GM18907 (cell line): ENCODE data around the gene SLC45A1.
"Not testable (repeated sequence)": the region's sequence is repeated elsewhere in the genome, so short reads cannot be mapped to it uniquely, and the experiment has no call there.

Source experiments
- ATAC-seq: cut with Tn5 transposase; IDR thresholded peaks from one replicate; pipeline ENCODE4 v1.9.1; 2021; ENCODE audit warnings: mild to moderate bottlenecking, moderate library complexity; ENCODE audit not compliant: unreplicated experiment

Gene SLC45A1

DNA sequence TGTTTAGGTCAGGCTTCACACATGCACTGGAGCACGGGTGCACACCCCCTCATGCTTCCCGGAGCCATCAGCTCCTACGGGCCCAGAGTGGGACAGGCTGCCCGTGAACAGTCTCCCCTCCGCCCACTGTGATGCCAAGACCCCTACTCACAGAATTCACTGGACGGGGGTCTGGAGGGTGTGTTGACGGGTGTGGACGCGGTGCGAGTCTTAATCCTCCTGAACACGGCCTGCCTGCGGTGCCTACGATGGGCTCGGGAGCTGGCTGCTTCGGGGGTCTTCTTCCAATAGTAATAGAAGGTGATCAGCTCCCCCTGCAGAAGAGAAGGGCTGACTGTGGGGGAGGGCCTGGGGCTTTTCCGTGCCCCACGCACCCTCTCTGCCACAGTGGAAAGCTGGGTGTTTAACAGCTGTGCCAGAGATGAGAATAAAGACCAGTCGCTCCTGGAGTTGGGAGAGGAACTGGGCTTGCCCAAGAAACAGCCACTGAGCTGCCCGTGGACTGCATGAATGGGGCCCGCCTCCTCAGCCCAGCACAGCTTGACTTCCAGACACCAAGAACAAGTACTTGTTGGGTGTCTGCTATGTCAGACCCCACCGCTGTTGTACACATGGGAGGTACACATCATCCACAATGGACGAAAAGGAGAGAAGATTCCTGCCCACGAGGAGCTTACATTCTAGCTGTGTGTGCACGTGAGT, 47.9 kb downstream of the SLC45A1 start:
- ATAC-seq: no peak

GRCh38 chr1:8367571-8368194, 49.8 kb downstream of the SLC45A1 start:
- ATAC-seq: no peak

DNA sequence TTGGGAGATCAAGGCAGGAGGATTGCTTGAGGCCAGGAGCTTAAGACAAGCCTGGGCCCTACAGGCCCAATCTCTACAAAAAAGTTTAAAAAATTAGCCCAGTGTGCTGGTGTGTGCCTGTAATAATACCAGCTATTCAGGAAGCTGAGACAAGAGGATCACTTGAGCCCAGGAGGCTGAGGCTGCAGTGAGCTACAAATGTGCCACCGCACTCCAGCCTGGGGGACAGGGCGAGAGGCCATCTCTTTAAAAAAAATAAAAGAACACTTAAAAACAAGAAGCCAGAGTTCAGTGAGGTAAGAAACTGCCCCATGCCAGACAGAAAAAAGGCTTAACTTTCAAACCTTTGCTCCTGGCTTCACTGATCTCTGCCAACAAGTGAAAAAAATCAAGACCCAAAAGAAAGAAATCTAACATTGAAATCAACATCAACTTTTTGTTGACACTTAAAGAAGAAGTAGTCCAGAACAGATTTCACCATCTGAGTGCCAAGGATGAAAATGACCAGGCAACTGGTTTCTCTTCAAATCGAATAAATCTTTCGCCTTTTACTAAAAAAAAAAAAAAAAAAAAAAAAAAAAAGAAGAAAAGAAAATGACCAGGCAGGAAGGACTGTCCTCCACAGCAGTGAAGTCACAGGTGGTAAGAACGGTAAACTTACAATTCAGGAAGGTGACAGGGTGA, 51.2 kb downstream of the SLC45A1 start:
- no peak for ATAC-seq

DNA sequence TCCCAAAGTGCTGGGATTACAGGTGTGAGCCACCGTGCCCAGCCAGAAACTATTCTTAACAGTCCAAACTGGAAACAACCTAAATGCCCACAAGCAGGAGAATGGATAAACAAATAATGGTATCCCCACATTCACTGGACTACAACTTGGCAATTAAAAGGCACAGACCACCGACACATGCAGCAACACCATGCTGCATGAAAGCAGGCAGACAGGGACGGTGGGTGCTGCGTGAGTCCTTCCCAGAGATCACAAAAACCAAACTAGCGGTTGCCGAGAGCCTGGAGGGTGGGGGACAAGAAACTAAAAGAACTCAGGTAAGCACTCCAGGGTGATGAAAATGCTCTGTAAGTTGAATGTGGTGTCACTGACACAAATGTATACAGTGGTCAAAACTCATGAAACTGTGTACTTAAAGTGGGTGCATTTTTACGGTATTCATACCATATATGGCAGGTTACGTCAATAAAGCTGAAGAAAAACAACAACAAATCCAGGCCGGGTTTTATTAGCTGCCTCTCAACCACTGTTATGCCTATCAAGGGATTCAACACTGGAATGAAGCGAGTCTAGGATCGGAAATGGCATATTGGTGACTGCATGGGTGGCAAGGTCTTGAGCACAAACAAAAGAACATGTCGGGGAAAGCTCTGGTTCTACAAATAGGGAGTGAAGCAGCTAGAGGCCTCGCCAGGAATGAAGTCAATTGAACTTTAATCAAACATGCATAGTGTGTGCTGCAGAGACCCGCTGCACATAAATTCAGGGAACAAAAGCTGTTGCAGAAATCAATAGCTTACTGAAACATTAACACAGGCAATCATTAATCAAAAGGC, 52.4 kb downstream of the SLC45A1 start:
- no peak for ATAC-seq

- ATAC-seq: no peak
These were observed 53.0 kb downstream of the SLC45A1 start for GRCh38 chr1:8370905-8371315.

DNA sequence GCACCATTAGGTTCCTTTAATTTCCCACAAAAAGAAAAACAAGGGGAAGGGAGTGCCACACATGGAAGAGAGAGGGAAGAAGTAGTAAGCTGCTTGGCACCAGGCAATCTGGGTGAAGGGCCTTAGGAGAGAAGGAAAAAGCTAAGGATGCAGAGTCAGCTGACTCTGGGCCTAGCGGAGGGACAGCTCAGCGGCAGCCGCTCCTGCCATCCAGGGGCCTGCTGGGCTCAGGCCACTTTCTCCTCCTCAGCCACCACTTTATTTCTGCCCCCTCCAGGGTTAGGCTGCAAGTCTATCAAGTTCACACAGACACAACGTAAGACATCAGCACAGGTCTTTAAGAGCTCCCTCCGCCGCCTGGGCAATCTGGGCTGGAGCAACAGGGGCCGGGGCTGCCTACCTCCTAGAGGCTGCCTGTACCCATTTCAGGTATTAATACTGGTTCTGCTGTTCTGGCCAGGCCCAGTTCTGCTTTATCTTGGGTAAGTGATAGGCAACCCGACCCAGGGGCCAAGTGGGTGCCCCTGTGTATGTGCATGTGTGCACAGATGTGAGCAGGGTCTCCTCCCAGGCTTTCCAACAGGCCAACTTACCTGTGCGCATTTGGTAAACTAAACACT, 53.6 kb downstream of the SLC45A1 start:
- no peak for ATAC-seq

- no peak for ATAC-seq
These were observed 55.2 kb downstream of the SLC45A1 start for GRCh38 chr1:8373125-8373524.

GRCh38 chr1:8373581-8374241, 55.8 kb downstream of the SLC45A1 start:
- no peak for ATAC-seq

DNA sequence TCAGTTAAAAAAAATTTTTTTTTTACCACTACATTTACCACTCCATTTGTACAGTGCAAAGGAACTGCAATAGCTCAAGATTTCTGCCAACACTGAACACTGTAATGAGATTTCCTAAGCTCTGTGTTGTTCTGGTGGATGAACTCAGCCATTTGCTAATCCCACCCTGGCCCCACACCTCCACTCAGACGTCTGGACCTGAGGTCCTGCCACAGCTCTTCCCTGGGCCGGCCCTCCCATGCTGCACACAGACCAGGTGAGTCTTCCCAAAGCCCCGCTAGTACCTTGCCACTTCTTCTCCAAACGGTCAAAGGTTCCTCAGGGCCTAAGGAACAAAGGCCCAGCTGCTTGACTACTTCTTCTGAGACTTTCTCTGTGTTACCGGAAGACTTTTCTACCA, 56.4 kb downstream of the SLC45A1 start:
- no peak for ATAC-seq

GRCh38 chr1:8374812-8375211, 56.9 kb downstream of the SLC45A1 start:
- no peak for ATAC-seq

- ATAC-seq: no peak
These were observed 58.5 kb downstream of the SLC45A1 start for GRCh38 chr1:8376358-8376840.

DNA sequence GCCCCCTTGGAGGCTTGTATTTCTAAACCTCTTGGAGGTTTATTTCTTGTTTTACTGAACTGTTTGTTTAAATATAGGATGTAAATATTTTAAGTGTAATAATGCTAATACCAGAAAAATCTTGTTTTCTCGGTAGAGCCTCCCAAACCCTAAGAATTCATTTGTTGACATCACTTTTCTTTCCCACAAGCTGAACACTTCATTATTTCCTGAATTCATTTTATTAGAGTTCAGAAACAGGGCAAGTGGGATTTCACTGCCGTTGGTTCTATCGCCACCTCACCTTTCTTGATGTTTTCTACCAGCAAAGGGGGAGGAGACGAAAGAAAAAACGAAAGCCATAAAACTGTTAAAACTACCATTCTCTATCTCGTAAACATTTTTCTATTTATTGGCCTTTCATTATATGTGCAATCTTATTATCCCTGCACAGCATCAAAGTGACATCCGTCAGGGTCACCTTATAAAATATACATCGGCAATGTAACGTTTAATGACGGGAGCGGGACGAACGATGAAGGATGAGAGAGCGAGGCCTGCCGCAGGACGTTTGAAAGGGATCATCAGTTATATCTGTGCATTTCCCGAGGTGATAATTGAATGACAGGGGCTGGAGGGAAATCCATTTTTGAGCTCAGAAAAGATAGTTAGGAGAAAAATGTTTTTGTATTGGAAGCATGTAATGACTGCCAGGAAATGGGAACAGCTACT, 59.5 kb downstream of the SLC45A1 start:
- ATAC-seq: no peak

DNA sequence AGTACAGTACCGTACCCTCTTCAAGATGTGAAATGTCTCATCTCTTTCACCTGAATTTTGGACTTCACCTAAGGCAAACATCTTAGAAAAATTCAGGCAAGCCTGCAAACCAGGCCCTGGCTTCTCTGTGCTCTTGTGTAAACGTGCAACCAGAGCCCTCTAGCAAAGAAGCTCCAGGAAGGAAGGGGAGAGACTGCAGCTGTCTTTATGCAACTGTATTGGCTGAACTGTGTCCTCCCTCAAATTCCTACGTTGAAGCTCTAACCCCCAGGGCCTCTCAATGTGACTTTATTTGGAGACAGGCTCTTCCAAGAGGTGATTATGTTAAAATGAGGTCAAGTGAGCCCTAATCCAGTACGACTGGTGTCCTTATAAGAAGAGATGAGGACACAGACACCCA, 60.3 kb downstream of the SLC45A1 start:
- no peak for ATAC-seq

DNA sequence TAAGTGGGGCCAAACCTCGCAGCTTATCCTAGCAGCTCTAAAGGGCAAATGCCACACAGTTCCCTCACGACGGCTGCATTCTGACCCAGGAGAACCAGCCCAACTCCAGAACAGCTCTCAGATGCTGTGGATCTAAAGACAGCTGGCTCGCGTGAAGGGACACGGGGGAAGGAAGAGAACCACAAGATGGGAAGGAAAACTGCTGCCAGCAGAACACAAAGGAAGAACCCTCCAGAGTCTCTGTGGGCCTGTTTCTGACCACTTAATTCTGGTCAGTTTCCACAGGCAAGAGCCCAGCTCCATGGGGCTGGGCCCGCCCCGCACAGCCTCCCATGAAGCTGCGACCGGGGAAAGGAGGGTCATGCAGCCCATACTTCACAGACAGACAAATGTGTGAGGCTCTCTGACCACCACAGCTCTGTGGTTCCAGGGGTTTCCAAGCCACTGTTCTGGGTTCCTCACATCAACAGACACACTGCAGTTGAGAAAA, 61.1 kb downstream of the SLC45A1 start:
- no peak for ATAC-seq

DNA sequence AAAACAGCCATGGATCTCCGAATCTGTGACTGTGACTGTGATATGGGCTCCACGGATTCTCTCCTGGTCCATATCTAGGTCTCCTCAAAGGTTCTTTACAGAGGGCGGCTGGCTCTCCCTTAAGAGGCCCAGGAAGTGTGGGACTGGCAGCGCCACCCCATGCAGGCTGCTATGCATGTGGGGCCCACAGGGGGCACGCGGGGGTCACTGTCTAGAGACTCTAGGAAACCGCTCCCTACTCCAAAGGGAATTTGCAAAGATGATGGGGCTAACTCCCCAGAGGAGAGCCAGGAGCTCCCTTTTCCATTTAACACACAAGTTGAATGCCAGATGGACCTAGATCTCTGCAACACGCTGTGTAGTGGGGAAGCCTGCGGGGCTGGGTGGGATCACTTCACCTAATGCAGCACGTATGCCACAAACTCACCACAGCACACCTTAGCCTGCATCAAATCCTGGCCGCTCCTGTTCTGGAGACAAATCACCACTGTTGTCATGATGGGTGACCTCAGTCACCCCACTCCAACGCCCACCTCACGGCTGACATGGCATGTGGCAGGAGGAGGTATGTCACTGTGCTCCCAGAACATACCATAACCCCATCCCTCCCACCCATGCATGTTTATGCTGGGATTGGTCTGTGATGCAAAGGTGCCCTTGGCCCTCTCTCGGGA, 61.7 kb downstream of the SLC45A1 start:
- ATAC-seq: no peak

DNA sequence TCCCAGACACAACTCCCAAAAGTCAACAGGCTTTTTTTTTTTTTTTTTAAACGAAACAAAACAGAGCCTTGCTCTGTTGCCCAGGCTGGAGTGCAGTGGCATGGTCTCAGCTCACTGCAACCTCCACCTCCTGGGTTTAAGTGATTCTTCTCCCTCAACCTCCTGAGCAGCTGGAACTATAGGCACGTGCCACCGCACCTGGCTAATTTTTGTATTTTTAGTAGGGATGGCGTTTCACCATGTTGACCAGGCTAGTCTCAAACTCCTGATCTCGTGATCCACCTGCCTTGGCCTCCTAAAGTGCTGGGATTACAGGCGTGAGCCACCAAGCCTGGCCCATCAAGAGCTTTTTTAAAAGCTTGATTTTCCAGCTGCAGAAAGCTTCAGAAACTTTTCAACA, 62.4 kb downstream of the SLC45A1 start:
- not testable (repeated sequence) for ATAC-seq

DNA sequence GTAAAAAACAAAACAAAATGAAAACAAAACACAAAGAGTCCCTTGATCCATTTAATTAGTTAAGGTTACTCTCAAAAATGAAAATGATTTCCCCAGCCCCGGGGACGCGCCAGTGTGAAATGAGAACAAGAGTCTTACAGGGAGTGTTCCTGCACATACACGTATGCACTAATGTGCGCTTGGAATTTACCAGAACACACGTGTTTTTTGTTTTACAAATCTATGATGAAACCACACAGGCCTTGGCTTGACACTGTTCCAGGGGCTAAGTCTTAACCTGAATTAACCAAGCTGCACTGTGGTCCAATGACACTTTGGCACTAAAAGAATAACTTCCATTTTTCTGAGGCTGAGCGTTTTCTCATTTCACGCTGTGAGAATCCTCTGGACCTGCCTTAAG, 63.7 kb downstream of the SLC45A1 start:
- ATAC-seq: no peak

DNA sequence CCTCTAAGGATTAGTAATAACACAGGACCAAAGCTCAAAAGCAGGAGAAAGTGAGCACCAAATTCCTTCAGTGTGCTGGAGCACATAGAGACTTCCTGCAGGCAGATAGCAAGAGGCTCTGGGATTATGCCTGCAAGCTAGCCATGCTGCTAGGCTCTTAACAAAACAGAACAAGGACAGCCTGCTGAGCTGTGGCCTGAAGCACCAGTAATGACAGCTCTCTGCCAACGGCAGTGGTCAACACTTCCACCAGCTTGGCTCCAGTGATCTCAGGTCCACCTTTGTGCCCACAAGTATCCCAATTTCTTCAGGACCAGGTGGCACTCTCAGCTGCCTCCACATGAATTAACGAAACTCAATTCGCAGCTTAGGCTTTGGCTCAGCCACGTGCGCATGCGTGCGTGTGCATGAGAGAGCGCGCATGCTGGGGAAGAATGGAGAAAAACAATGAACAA, 64.2 kb downstream of the SLC45A1 start:
- ATAC-seq: no peak
